A549 treated with GW870086 at 1 μM for 4 hours (cell line): ENCODE results near the gene MIAT. TPM values are rescaled to one million over a fixed set of nuclear protein-coding genes. Genes with fewer than 3 reads are reported as not detected.

ENCODE experiments used
- total RNA-seq: library from RNA; stranded (reverse); fragments of 200-300 nt; extraction: Qiagen RNA extraction; gene quantifications from 5 replicates; pipeline ENCODE4 v1.2.3, GENCODE V29; 2022; ENCODE audit warnings: low read depth

The MIAT gene
- 0.22 to 0.32 TPM (median 0.23 TPM) in 5 replicates for total RNA-seq

GRCh38 chr22:26656891-26657851 lies at the start of gene MIAT:
MIAT (plus strand) TSS chr22:26657588.

DNA sequence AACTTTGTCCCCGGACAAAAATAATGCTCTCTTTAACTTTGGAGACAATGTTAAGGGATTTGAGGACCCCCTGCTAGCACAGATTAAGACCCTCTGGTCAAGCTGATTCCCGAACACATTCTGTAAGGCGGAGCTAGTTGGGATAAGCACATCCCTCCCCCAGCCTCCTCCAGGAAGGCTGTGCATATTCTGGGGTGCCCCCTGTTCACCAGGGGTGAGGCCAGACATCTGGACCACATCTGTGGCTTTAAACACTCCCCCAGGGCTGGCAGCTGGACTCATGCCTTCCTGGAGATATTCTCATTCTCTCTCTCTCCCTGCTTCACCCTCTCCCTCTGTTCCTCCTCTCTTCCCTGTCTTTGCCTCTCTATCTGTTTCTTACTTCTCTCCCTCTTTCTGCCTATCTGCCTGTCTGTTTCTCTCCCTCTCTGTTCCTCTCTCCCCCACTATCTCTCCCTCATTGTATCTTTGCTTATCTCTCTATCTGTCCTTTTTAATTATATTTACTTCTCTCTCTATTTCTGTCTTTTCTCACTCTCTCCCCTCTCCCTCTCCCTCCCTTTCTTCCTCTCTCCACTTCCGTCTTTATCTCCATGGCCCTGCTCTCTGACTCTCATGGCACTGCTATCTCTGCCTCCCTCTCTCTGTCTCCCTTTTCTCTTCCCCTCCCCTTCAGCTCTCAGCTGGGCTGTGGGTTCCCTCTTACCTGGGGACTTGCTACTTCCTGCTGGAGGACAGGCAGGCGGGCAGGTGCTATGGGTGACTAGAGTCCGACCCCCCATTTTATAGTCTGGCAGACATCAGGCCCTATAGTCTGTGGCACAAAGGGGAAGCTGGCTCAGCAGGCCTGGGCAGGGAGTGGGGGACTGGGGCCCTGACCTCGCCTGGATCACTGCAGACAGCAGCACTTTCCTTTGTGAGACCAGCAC lies 39.9 kb upstream of the MIAT start, which contains the start of gene CRYBB1:
Gene CRYBB1 (minus strand): TSS at position 757 of the 929 bp plus-strand sequence. CDS start 1,708 bp downstream, outside the sequence.

GRCh38 chr22:26621663-26622062 lies 35.7 kb upstream of the MIAT start, which contains the start of gene CRYBA4:
CRYBA4 (plus strand) TSS chr22:26621963; CDS start chr22:26622597, 634 bp downstream.

Other genes starting within 250 kb of the MIAT start
- gene ASPHD2, start 228.3 kb upstream of the MIAT start, total RNA-seq = 1.1 to 1.2 TPM (median 1.1 TPM) in 5 replicates
- gene HPS4, start 173.8 kb upstream of the MIAT start, total RNA-seq = 12.9 to 16.7 TPM (median 15.6 TPM) in 5 replicates
- gene SRRD, start 173.7 kb upstream of the MIAT start, total RNA-seq = 20.6 to 23.3 TPM (median 22.9 TPM) in 5 replicates
- 19.3 to 25.2 TPM (median 23.9 TPM) in 5 replicates for gene TFIP11, start 145.1 kb upstream of the MIAT start, total RNA-seq
- 9.0 to 10.9 TPM (median 10.4 TPM) in 5 replicates for gene TPST2, start 67.5 kb upstream of the MIAT start, total RNA-seq
- not detected in 5 replicates for gene CRYBB1, start 39.6 kb upstream of the MIAT start, total RNA-seq
- not detected in 5 replicates for gene CRYBA4, start 35.6 kb upstream of the MIAT start, total RNA-seq